Activated CD4-positive, alpha-beta T cell treated with anti-CD3 and anti-CD28 coated beads, Interleukin-2, Interleukin-6, amounts not matched to agents 100 ng/mL and 50 ng/mL, durations not matched to agents 16 hours and 8 hours (primary cell): Measurements from ENCODE around the gene PRSS57.
"Not testable (repeated sequence)": the region's sequence is repeated elsewhere in the genome, so short reads cannot be mapped to it uniquely, and the experiment has no call there.

Experiments used
- DNase-seq: peaks from one replicate; pipeline ENCODE4 v3.0.0-alpha.2; 2020

Gene PRSS57

GRCh38 chr19:666985-667573 is 28.2 kb downstream of the PRSS57 start:
- DNase-seq, result not testable (repeated sequence)

- peak; percentile 87 for DNase-seq
These were observed 30.3 kb downstream of the PRSS57 start for GRCh38 chr19:664913-665443.

- DNase-seq, result no peak
These were observed 31.6 kb downstream of the PRSS57 start for GRCh38 chr19:663682-664117.

DNA sequence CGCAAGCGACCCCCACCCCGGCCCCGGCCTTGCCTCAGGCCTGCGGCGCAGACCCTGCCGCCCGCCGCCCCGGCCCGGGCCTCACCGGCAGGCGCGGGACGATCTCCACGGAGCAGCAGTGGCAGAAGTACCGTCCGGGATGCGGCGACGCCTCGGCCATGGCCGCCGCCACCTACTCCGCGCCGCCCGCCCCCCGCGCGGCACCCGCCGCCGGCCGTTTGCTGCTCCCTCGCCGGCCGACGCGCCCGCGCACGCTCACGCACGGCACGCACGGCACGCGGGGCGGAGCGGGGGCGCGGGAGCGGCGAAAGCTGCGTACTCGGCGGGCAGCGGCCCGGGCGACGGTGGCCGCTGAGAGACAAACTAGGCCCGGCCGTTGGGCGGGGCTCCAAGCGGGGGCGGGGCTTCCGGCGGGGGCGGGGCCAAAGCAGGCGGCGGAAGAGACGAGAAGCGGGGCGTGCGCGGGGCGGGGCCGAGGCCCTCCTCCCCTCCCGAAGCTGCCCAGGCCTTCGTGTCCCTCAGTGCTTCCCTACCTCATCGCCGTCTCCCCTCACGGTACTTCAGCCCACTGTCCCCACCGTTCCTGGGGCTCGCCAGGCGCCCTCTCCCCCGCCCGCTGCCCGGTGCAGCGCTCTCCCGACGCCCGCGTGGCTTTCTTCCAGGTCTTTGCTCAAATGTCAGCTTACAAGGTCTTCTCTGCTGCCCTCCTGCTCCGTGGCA is 32.1 kb downstream of the PRSS57 start, which contains the start of gene RNF126:
Gene RNF126 (minus strand): TSS at position 253 of the 720 bp plus-strand sequence. CDS start 93 bp downstream, at position 160.
- DNase-seq, result peak; percentile 97

GRCh38 chr19:662207-662961 is 32.9 kb downstream of the PRSS57 start:
- peak; percentile 79 for DNase-seq

DNA sequence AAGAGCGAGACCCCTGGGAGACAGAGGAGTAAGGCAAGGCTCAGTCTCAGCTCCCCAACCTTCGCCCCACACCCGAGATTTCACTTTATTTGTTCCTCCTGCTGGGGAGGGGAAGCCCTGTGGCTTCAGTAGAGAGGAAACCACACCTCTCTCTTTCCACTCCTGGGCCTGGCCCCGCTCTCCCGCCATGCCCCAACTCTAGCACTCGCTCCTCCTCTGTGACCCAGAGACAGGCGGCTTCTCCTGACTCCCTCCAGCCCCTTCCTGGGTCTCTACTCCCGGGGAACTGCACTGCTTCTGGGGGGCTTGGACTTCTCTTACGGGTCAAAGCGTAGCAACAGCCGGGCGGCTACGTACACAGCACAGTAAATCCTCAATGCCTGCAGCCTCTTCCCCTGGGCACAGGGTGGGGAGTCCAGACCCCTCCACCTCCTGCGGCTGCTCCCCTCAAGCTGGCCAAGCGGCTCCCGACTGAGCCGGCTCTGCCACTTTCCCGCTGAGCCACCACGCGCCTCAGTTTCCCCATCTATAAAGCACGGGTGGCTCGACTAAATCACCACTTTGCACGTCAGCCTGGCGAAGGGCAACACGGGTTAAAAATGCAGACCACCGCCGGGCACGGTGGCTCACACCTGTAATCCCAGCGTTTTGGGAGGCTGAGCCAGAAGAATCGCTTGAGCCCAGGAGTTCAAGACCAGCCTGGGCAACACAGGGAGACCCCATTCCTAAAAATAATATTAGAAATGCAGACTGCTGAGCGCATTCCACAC is 33.6 kb downstream of the PRSS57 start:
- peak; percentile 82 for DNase-seq

GRCh38 chr19:660793-661426 is 34.3 kb downstream of the PRSS57 start:
- DNase-seq, result no peak

DNA sequence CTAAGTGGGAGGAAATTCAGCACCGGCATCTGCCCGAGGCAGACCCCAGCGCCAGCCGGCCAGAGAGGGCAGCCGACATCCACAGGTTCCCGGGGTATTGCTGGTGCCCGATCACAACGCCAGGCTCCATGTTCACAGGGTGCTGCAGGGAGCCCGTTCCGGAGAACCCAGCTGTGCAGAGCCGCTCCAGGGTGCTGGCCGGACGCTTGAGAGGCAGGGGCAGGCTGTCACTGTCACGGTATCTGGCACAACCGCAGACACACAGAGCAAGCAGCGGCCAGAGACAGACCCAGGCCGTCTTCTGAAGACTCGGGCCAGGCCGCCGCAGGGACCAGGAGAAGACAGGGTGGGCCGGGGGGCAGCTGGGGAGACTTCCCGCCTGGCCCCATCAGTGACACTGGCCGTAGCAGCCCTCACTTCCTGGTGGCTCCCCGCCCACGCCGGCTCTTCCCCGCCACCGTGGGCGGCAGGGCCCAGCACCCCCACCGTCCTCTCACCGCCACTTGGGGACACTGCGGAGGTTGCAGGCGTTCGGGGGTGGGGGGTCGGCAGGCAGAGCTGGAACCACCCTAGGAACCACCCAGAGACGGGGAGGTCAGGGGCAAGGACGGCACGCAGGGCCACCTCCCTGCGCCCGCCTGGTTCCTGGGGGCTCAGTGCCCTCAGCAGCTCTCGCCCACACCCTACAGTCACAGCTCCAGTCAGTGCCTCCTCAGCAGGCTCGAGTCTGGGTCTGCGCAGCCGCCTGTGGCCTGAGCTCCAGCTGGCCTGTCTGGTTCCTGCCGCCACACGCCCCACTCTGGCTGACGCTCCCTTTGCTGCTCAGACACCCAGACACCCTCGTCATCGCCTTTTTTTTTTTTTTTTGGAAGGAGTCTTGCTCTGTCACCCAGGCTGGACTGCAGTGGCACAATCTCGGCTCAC is 36.1 kb downstream of the PRSS57 start:
- no peak for DNase-seq

DNA sequence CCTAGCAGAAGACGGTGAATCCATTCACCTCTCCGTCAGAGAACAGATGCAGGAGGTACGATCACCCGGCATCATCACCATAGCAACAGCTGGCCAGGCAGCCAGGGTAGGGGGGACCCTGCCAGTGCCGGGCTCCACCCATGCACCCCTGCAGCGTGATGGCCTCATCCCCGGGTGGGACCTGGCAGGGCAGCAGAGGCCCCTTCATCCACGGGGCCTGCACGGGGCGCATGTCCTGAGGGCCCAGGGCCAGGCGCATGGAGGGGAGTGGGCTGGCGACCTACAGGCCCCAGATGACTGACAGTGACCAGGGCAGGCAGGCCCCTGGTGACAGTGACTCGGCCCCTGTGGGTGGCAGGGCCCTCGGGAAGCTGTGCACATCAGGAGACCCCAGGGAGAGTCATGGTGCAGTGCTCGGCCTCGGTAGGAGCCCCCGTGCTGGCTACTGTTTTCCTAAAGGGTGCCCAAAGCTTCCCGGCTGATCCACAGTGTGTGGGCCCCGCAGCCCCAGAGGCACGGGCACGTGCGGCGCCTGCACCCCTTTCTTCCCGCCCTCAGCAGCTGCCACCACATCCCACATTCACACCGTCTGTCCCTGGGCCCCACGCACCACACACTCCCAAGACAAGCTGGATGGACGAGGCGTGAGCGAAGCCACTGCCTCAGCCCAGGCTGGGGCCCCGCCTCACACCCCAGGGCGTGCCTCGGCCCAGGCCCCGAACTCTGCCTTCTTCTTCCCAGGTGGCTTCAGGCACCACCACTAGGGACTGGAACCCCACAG is 37.0 kb downstream of the PRSS57 start:
- DNase-seq, result no peak

DNA sequence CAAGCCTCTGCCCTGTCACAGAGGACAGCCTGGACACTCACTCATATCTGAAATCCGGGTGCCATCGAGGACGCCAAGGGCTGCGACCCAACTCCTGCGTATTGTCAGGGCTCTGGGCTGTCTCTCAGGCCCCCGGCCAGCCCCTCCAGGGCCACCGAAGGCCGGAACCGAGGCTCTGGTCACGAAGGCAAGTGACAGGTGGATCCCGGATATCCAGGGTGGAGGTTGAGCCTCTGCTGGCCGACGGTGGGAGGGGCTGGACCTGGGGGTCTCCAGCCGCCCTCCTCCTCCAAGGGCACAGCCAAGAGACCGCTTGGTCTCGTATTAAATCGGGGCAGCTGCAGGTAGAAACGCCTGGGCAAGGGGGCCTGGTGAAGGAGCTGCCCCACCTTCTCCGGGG is 37.6 kb downstream of the PRSS57 start:
- DNase-seq, result no peak

GRCh38 chr19:656751-657559 is 38.3 kb downstream of the PRSS57 start:
- DNase-seq, result no peak

- no peak for DNase-seq
These were observed 39.6 kb downstream of the PRSS57 start for GRCh38 chr19:655691-656090.

GRCh38 chr19:653425-653824 is 41.8 kb downstream of the PRSS57 start:
- no peak for DNase-seq

- no peak for DNase-seq
These were observed 42.5 kb downstream of the PRSS57 start for GRCh38 chr19:652467-653389.

GRCh38 chr19:651991-652390 is 43.3 kb downstream of the PRSS57 start:
- no peak for DNase-seq

- no peak for DNase-seq
These were observed 44.0 kb downstream of the PRSS57 start for GRCh38 chr19:651114-651818.

DNA sequence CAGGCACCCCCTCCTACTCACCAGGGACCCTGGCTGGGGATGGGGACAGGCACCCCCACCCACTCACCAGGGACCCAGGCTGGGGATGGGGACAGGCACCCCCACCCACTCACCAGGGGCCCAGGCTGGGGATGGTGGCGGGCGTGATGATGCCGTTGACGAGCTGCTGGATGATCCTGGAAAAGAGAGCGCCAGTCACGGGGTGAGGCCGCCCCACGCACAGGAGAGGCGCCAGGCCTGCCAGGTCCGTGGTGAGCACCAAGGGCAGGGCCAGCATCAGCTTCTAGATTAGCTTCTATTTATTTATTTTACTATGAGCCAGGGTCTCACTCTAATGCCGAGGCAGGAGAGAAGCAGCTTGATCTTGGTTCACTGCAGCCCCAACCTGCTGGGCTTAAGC is 45.1 kb downstream of the PRSS57 start:
- no peak for DNase-seq
